WERI-Rb-1 (cell line): ENCODE data around the gene CYP4V2.

Experiments
- DNase-seq: peaks from one replicate; pipeline ENCODE4 v3.0.0-alpha.2; 2020
- H3K27ac ChIP-seq: fragments of 250-450 bp; sonication (Bioruptor Pico); 2 replicates; pipeline ENCODE4 v1.5.1; 2020; ENCODE audit warnings: mild to moderate bottlenecking, moderate library complexity
- H3K27me3 ChIP-seq: fragments of 250-450 bp; sonication (Bioruptor Pico); 2 replicates; pipeline ENCODE4 v1.5.1; 2021; ENCODE audit warnings: mild to moderate bottlenecking, low read depth, moderate library complexity; ENCODE audit not compliant: insufficient read depth, severe bottlenecking
- H3K36me3 ChIP-seq: fragments of 250-450 bp; sonication (Bioruptor Pico); 2 replicates; pipeline ENCODE4 v1.5.1; 2020; ENCODE audit warnings: mild to moderate bottlenecking, moderate library complexity
- H3K4me3 ChIP-seq: 2 replicates; pipeline ENCODE4 v1.5.1; 2011; ENCODE audit warnings: low read depth, mild to moderate bottlenecking, control low read depth, low read length
- H3K9me3 ChIP-seq: fragments of 250-450 bp; sonication (Bioruptor Pico); 2 replicates; pipeline ENCODE4 v1.5.1; 2021; ENCODE audit warnings: mild to moderate bottlenecking, moderate library complexity; ENCODE audit not compliant: severe bottlenecking
- TF ChIP-seq, protein P1 (sequence below): IDR thresholded peaks from 2 replicates; pipeline ENCODE4 v1.5.1; 2011; ENCODE audit warnings: low read depth, mild to moderate bottlenecking, control low read depth, inconsistent platforms, low read length

Gene CYP4V2

GRCh38 chr4:186201010-186201409 lies 9.6 kb downstream of the CYP4V2 start:
- Histone ChIP-seq H3K27me3 (peaks cover 77% of the 10 kb centered on the region), H3K27ac (no peak overlapping the region), H3K4me3 (no peak overlapping the region), H3K36me3 (no peaks in the 10 kb centered on the region), H3K9me3 (no peaks in the 10 kb centered on the region)
- TF ChIP-seq, protein P1, sequence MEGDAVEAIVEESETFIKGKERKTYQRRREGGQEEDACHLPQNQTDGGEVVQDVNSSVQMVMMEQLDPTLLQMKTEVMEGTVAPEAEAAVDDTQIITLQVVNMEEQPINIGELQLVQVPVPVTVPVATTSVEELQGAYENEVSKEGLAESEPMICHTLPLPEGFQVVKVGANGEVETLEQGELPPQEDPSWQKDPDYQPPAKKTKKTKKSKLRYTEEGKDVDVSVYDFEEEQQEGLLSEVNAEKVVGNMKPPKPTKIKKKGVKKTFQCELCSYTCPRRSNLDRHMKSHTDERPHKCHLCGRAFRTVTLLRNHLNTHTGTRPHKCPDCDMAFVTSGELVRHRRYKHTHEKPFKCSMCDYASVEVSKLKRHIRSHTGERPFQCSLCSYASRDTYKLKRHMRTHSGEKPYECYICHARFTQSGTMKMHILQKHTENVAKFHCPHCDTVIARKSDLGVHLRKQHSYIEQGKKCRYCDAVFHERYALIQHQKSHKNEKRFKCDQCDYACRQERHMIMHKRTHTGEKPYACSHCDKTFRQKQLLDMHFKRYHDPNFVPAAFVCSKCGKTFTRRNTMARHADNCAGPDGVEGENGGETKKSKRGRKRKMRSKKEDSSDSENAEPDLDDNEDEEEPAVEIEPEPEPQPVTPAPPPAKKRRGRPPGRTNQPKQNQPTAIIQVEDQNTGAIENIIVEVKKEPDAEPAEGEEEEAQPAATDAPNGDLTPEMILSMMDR: no peak
- no peak for DNase-seq

DNA sequence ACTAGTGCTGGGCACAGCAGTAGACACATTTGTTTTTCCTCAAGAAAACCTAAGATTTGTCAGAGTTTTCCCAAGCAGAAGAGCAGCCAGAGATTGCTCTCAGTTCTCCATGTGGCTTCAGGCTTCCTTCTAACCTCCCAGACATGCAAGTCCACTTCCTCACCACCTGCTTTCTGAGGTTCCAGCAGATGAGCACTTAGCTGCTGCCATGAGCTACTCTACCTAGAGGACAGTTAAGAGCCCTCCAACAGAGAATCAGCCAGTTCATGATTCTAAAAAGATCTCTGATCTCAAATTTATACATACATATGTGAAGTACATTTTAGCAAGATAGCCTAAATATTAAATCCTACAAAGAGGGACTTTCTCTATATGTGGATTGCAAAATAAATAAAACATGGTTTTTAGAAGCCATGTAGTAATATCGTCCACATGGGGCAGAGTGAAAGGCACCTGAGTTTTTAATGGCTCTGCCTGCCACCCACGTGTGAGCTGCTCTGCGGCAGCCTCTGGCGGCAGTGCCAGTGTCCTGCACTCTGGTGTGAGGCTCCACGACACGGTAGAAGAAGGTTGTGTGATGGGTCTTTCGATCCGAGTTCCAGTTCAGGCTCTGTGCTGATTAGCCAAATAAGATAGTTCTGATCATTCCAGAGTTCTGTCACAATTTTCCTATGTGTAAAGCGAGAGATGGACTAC lies 10.3 kb downstream of the CYP4V2 start:
- H3K36me3 ChIP-seq: no peaks in the 10 kb centered on the region
- TF ChIP-seq, protein P1: peak; percentile 89
- no peak overlapping the region for H3K4me3 ChIP-seq
- no peaks in the 10 kb centered on the region for H3K9me3 ChIP-seq
- peak; percentile 56 for DNase-seq
- no peak overlapping the region for H3K27ac ChIP-seq
- peaks cover 77% of the 10 kb centered on the region for H3K27me3 ChIP-seq

- Histone ChIP-seq H3K27me3 (peaks cover 71% of the 10 kb centered on the region), H3K4me3 (no peak overlapping the region), H3K27ac (no peak overlapping the region), H3K9me3 (no peaks in the 10 kb centered on the region), H3K36me3 (no peaks in the 10 kb centered on the region)
- TF ChIP-seq, protein P1: no peak
- no peak for DNase-seq
These were observed 11.2 kb downstream of the CYP4V2 start for GRCh38 chr4:186202490-186203140.

- H3K36me3 ChIP-seq: no peaks in the 10 kb centered on the region
- no peak for DNase-seq
- H3K4me3 ChIP-seq: no peak overlapping the region
- TF ChIP-seq, protein P1: no peak
- peaks cover 65% of the 10 kb centered on the region for H3K27me3 ChIP-seq
- H3K27ac ChIP-seq: no peak overlapping the region
- no peaks in the 10 kb centered on the region for H3K9me3 ChIP-seq
These were observed 12.0 kb downstream of the CYP4V2 start for GRCh38 chr4:186203406-186203805.

- H3K27ac ChIP-seq: no peak overlapping the region
- TF ChIP-seq, protein P1: no peak
- DNase-seq: no peak
- H3K27me3 ChIP-seq: peaks cover 63% of the 10 kb centered on the region
- H3K4me3 ChIP-seq: no peak overlapping the region
- no peaks in the 10 kb centered on the region for H3K36me3 ChIP-seq
- H3K9me3 ChIP-seq: no peaks in the 10 kb centered on the region
These were observed 12.8 kb downstream of the CYP4V2 start for GRCh38 chr4:186204103-186204559.

DNA sequence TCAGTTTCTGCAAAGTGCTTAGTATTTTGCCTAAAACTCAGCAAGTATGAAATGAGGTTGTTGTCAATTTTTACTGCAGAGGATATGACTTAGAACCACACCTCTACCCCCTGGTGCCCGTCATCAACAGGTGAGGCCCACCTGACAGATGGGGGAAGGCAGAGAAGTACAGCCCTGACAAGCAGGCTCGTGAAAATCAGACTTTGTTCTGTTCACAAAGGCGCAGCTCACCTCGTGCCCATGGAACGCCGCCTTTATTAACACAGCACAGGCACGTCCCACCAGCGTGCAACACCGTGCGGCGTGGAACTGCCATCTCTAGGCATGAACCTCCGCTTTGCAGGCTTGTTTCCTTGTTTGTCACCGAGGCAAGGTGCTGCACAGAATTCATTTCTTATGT lies 13.3 kb downstream of the CYP4V2 start:
- H3K9me3 ChIP-seq: no peaks in the 10 kb centered on the region
- H3K27me3 ChIP-seq: peaks cover 65% of the 10 kb centered on the region
- DNase-seq: no peak
- H3K4me3 ChIP-seq: no peak overlapping the region
- no peaks in the 10 kb centered on the region for H3K36me3 ChIP-seq
- TF ChIP-seq, protein P1: no peak
- no peak overlapping the region for H3K27ac ChIP-seq
